Measurements from ENCODE around the gene SUN5. TPM values are rescaled to one million over a fixed set of nuclear protein-coding genes. Genes with fewer than 3 reads are reported as not detected.

The SUN5 gene
- total RNA-seq, 1 donor from 2014 or later = not detected

- Mint-ChIP-seq H3K27ac (ENCODE audit: unreplicated experiment) (no peak overlapping the region), H3K4me1 (ENCODE audit: unreplicated experiment) (no peaks in the 10 kb centered on the region), H3K9me3 (ENCODE audit: unreplicated experiment) (no peaks in the 10 kb centered on the region), H3K36me3 (ENCODE audit: unreplicated experiment) (no peaks in the 10 kb centered on the region), H3K4me3 (ENCODE audit: unreplicated experiment) (no peak overlapping the region), H3K27me3 (ENCODE audit: unreplicated experiment) (peaks cover 4% of the 10 kb centered on the region)
- TF ChIP-seq CTCF (IDR thresholded peaks at IDR 0.05) = no peak
- DNase-seq (ENCODE audit: extremely low spot score, unreplicated experiment) = no peak
Observed at GRCh38 chr20:33020278-33021161, 16.3 kb upstream of the SUN5 start.

DNA sequence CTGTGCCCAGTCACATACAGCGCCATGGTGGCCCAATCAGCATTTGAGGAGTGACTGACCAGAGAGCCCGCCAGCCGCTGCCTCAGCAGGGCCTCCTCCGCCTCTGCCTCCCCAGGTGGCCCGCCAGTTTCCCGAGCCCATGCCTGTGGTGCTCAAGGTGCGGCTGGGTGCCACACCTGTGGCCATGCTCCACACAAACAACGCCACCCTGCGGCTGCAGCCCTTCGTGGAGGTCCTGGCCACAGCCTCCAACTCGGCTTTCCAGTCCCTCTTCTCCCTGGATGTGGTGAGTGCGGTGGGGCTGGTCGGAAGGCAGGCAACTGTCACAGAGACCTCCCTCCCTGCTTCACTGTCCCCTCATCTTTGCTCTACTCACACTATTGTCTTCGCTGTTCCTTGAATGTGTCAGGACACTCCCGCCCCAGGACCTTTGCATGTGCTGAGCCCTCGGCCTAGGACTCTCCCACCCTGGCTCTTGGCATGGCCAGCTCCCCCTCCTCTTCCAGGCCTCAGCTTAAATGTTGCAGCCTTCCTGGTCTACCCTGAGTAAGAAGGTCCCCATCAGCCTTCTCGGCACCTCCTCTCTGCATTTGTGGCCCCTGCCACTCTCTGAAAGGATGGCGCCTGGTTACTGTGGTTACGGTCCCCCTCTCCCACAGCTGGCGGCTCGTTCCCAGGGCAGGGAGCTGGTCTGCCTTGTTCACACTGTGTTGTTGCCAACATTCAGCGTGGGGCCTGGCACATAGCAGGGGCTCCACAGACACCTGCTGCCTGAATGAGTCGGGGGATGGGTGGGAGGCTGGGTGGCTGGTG, 15.4 kb upstream of the SUN5 start:
- Mint-ChIP-seq H3K9me3 (ENCODE audit: unreplicated experiment) (no peaks in the 10 kb centered on the region), H3K4me1 (ENCODE audit: unreplicated experiment) (no peaks in the 10 kb centered on the region), H3K27me3 (ENCODE audit: unreplicated experiment) (peaks cover 4% of the 10 kb centered on the region), H3K27ac (ENCODE audit: unreplicated experiment) (no peak overlapping the region), H3K36me3 (ENCODE audit: unreplicated experiment) (no peaks in the 10 kb centered on the region), H3K4me3 (ENCODE audit: unreplicated experiment) (no peak overlapping the region)
- DNase-seq (ENCODE audit: extremely low spot score, unreplicated experiment) = no peak
- TF ChIP-seq CTCF (IDR thresholded peaks at IDR 0.05) = no peak

GRCh38 chr20:33018169-33018931, 14.1 kb upstream of the SUN5 start:
- no peak for TF ChIP-seq CTCF (IDR thresholded peaks at IDR 0.05)
- no peaks in the 10 kb centered on the region for H3K4me1 Mint-ChIP-seq (ENCODE audit: unreplicated experiment)
- no peak overlapping the region for H3K27ac Mint-ChIP-seq (ENCODE audit: unreplicated experiment)
- H3K9me3 Mint-ChIP-seq (ENCODE audit: unreplicated experiment) = no peaks in the 10 kb centered on the region
- DNase-seq (ENCODE audit: extremely low spot score, unreplicated experiment) = no peak
- H3K27me3 Mint-ChIP-seq (ENCODE audit: unreplicated experiment) = peaks cover 4% of the 10 kb centered on the region
- H3K36me3 Mint-ChIP-seq (ENCODE audit: unreplicated experiment) = no peaks in the 10 kb centered on the region
- no peak overlapping the region for H3K4me3 Mint-ChIP-seq (ENCODE audit: unreplicated experiment)

- Mint-ChIP-seq H3K27ac (ENCODE audit: unreplicated experiment) (no peak overlapping the region), H3K27me3 (ENCODE audit: unreplicated experiment) (peaks cover 4% of the 10 kb centered on the region), H3K4me3 (ENCODE audit: unreplicated experiment) (no peak overlapping the region), H3K36me3 (ENCODE audit: unreplicated experiment) (no peaks in the 10 kb centered on the region), H3K4me1 (ENCODE audit: unreplicated experiment) (no peaks in the 10 kb centered on the region), H3K9me3 (ENCODE audit: unreplicated experiment) (no peaks in the 10 kb centered on the region)
- no peak for TF ChIP-seq CTCF (IDR thresholded peaks at IDR 0.05)
- no peak for DNase-seq (ENCODE audit: extremely low spot score, unreplicated experiment)
Observed at GRCh38 chr20:33017542-33017941, 13.3 kb upstream of the SUN5 start.

Measured in osteocyte (in vitro differentiated cells).